HG02981 (cell line): ENCODE data around the gene OR4A15.

Experiments
- ATAC-seq: cut with Tn5 transposase; IDR thresholded peaks from one replicate; pipeline ENCODE4 v1.9.1; 2021; ENCODE audit warnings: mild to moderate bottlenecking, moderate library complexity; ENCODE audit not compliant: unreplicated experiment

The OR4A15 gene

DNA sequence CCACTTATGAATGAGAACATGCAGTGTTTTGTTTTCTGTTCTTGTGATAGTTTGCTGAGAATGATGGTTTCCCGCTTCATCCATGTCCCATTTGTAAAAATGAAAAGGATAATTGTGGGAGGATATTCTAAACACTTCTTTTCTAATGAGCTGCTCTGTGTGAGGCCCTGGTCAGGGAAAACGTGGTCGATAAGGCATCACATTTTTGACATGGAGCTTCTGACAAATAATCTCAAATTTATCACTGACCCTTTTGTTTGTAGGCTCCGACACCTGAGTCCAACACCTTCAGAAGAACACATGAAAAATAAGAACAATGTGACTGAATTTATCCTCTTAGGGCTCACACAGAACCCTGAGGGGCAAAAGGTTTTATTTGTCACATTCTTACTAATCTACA is at the start of gene OR4A15:
Gene OR4A15 (plus strand): TSS at position 301 of the 400 bp plus-strand sequence. CDS start 0 bp downstream, at position 301.
- no peak for ATAC-seq

DNA sequence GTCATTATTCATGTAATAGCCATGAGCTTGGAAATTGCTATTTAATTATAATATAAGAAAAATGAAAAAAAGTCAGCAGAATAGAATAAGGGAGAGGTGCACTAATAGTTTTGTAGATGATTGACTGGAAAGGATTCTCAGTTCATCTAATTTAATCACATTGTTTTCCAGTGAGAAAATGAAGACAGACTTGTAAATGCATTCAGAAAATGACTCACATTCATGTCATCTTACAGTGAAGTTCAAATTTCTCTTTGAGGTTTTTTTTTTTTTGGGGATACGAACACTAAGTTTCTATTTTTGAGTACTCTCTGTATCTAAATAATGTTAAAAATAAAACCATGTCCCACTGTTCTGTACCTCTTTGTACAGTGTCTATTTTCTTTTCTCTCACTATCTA is 43.3 kb upstream of the OR4A15 start:
- ATAC-seq, result no peak

DNA sequence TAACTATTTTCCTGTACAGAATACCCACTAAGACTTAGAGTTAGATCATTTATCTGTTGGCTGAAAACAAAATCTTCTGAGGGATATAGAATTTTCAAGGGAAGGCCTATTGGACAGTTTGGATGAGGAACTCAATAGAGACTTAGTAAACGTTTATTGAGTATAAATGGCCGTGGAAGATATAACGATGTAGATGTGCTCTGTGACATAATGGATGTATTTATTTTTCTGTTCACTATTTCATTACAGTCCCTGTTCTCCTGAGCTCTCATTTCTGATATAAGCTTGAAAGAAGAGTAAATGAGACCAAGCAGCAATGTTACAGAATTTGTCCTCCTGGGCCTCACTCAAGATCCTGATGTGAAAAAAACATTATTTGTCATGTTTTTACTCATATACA is 24.9 kb upstream of the OR4A15 start, which contains the start of gene OR4A16:
Gene OR4A16 (plus strand): TSS at position 301 of the 400 bp plus-strand sequence. CDS start 0 bp downstream, at position 301.
- no peak for ATAC-seq

DNA sequence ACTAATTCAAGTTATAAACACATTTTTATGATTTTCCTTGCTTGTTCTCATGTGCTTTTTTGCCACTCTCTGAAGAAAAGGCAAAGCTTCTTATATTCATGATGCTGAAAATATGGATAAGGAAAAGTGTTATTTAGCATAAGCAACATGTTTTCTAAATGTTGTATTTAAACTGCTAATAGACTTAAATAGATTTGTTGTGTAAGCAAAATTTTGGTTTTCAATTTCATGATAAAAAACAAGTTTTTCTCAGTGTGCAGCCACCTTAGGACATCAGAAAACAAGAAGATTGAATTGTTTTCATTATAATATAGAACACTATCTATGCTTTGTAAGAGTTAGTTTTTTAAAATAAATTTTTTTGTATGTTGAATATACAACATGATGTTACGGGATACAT is 22.5 kb upstream of the OR4A15 start:
- ATAC-seq, result no peak

DNA sequence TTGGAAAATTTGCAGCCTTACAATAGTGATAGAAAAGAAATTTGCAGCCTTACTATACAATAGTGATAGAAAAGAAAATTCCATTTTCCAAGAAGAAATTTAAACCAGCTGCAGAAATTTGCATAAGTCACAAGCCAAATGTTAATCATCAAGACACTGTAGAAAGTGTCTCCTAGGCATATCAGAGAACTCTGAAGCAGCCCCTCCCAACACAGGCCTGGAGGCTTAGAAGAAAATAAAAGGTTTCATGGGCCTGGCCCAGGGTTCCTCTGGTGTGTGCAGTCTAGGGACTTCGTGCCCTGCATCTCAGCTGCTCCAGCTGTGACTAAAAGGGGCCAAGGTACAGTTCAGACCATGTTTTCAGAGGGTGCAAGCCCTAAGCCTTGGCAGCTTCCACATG is 18.7 kb upstream of the OR4A15 start:
- ATAC-seq, result no peak

DNA sequence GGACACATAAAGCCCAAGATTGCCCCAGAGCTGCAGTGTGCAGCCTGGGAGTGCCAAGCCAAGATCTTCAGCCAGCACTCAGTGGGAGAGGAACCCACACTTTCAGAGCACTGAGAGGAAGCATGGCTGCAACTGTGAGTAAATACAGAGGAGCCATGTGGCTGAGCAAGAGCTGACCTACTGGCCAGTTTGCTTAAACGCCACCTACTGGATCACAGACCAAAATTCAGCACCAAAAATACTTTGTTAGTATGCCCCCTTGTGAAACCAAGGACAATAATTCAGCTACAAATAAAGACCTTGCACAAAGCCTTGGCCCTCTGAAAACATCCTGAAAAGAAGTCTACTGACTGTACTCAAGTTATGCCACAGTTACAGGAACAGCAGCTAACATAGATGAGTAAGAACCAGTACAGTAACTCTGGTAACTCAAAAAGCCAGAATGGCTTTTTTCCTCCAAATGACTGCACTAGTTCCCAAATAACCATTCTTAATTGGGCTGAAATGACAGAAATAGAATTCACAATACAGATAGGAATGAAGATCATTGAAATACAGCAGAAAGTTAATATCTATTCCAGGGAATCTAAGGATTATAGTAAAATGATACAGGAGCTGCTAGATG is 10.1 kb upstream of the OR4A15 start:
- ATAC-seq, result no peak

DNA sequence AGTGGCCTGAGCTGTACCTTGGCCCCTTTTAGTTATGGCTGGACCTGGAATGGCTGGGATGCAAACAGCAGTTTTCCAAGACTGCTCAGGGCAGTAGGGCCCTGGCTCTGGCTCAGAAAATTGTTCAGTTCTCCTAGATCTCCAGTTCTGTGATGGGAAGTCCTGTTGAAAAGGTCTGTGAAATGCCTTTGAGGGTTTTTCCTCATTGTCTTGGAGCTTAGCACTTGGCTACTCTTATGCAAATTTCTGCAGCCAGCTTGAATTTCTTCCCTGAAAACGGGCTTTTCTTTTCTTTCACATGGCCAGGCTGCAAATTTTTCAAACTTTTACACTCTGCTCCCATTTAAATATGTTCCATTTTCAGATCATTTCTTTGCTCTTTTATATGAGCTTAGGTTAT is 33.2 kb downstream of the OR4A15 start:
- no peak for ATAC-seq
